ENCODE data around the gene THOP1. TPM values are rescaled to one million over a fixed set of nuclear protein-coding genes. Genes with fewer than 3 reads are reported as not detected.
A peak's percentile ranks its signal among the peaks of the same experiment; 100 is the strongest.

The THOP1 gene
- total RNA-seq, 1 donor from 2014 or later: 56.8 TPM

GRCh38 chr19:2819540-2820111 lies 34.3 kb downstream of the THOP1 start, which contains the start of gene ZNF554:
TSS of gene ZNF554 (plus strand) at chr19:2819868. CDS start at chr19:2820072, 204 bp downstream.
- peak; percentile 97 for TF ChIP-seq CTCF (IDR thresholded peaks at IDR 0.05; ENCODE audit: unreplicated experiment)
- Mint-ChIP-seq H3K27me3 (ENCODE audit: unreplicated experiment) (peaks cover 11% of the 10 kb centered on the region), H3K4me3 (ENCODE audit: unreplicated experiment) (peak within 1 kb of the TSS; percentile 94), H3K27ac (ENCODE audit: unreplicated experiment) (no peak within 1 kb of the TSS), H3K36me3 (ENCODE audit: low read depth, unreplicated experiment) (peaks cover 14% of the 10 kb centered on the region), H3K9me3 (ENCODE audit: unreplicated experiment) (no peaks in the 10 kb centered on the region), H3K4me1 (ENCODE audit: unreplicated experiment) (no peaks in the 10 kb centered on the region)
- DNase-seq (ENCODE audit: low spot score): peak; percentile 100

GRCh38 chr19:2820112-2820702 lies 34.9 kb downstream of the THOP1 start:
- H3K36me3 Mint-ChIP-seq (ENCODE audit: low read depth, unreplicated experiment): peaks cover 17% of the 10 kb centered on the region
- no peak overlapping the region for H3K27ac Mint-ChIP-seq (ENCODE audit: unreplicated experiment)
- no peaks in the 10 kb centered on the region for H3K4me1 Mint-ChIP-seq (ENCODE audit: unreplicated experiment)
- peak; percentile 27 for DNase-seq (ENCODE audit: low spot score)
- no peaks in the 10 kb centered on the region for H3K9me3 Mint-ChIP-seq (ENCODE audit: unreplicated experiment)
- peaks cover 11% of the 10 kb centered on the region for H3K27me3 Mint-ChIP-seq (ENCODE audit: unreplicated experiment)
- H3K4me3 Mint-ChIP-seq (ENCODE audit: unreplicated experiment): peak overlapping the region; percentile 94
- TF ChIP-seq CTCF (IDR thresholded peaks at IDR 0.05; ENCODE audit: unreplicated experiment): no peak

GRCh38 chr19:2822846-2823245 lies 37.5 kb downstream of the THOP1 start:
- DNase-seq (ENCODE audit: low spot score): no peak
- no peak overlapping the region for H3K4me3 Mint-ChIP-seq (ENCODE audit: unreplicated experiment)
- no peaks in the 10 kb centered on the region for H3K4me1 Mint-ChIP-seq (ENCODE audit: unreplicated experiment)
- peaks cover 35% of the 10 kb centered on the region for H3K36me3 Mint-ChIP-seq (ENCODE audit: low read depth, unreplicated experiment)
- H3K27ac Mint-ChIP-seq (ENCODE audit: unreplicated experiment): no peak overlapping the region
- H3K27me3 Mint-ChIP-seq (ENCODE audit: unreplicated experiment): peaks cover 9% of the 10 kb centered on the region
- no peak for TF ChIP-seq CTCF (IDR thresholded peaks at IDR 0.05; ENCODE audit: unreplicated experiment)
- peaks cover 5% of the 10 kb centered on the region for H3K9me3 Mint-ChIP-seq (ENCODE audit: unreplicated experiment)

GRCh38 chr19:2823646-2824045 lies 38.3 kb downstream of the THOP1 start:
- H3K9me3 Mint-ChIP-seq (ENCODE audit: unreplicated experiment): peaks cover 13% of the 10 kb centered on the region
- peaks cover 43% of the 10 kb centered on the region for H3K36me3 Mint-ChIP-seq (ENCODE audit: low read depth, unreplicated experiment)
- no peaks in the 10 kb centered on the region for H3K4me1 Mint-ChIP-seq (ENCODE audit: unreplicated experiment)
- no peak for DNase-seq (ENCODE audit: low spot score)
- no peak for TF ChIP-seq CTCF (IDR thresholded peaks at IDR 0.05; ENCODE audit: unreplicated experiment)
- H3K4me3 Mint-ChIP-seq (ENCODE audit: unreplicated experiment): no peak overlapping the region
- H3K27me3 Mint-ChIP-seq (ENCODE audit: unreplicated experiment): peaks cover 9% of the 10 kb centered on the region
- no peak overlapping the region for H3K27ac Mint-ChIP-seq (ENCODE audit: unreplicated experiment)

- Mint-ChIP-seq H3K27ac (ENCODE audit: unreplicated experiment) (no peak overlapping the region), H3K4me1 (ENCODE audit: unreplicated experiment) (no peaks in the 10 kb centered on the region), H3K27me3 (ENCODE audit: unreplicated experiment) (peaks cover 9% of the 10 kb centered on the region), H3K36me3 (ENCODE audit: low read depth, unreplicated experiment) (peaks cover 46% of the 10 kb centered on the region), H3K9me3 (ENCODE audit: unreplicated experiment) (peaks cover 14% of the 10 kb centered on the region), H3K4me3 (ENCODE audit: unreplicated experiment) (peak overlapping the region; percentile 52)
- no peak for DNase-seq (ENCODE audit: low spot score)
- no peak for TF ChIP-seq CTCF (IDR thresholded peaks at IDR 0.05; ENCODE audit: unreplicated experiment)
Observed at GRCh38 chr19:2824129-2824528, 38.8 kb downstream of the THOP1 start.

Measured in endothelial cell (in vitro differentiated cells).